BLaER1 treated with 17β-estradiol and CSF1 and Interleukin-3, amounts not matched to agents 10 nM and 100 nM (cell line): ENCODE data around the gene IL17RD.

Source experiments
- H3K27ac ChIP-seq, 11 experiments: shearing (Covaris generic); formaldehyde crosslinking; 2 replicates each; pipeline ENCODE4 v1.8.1; 2022
- H3K27me3 ChIP-seq, 11 experiments: shearing (Covaris generic); formaldehyde crosslinking; 2 replicates each; pipeline ENCODE4 v1.8.1; 2022
- H3K36me3 ChIP-seq, 11 experiments: shearing (Covaris generic); formaldehyde crosslinking; 2 replicates each; pipeline ENCODE4 v1.8.1; 2022
- H3K4me1 ChIP-seq, 10 experiments: shearing (Covaris generic); formaldehyde crosslinking; 2 replicates each; pipeline ENCODE4 v1.8.1; 2022
- H3K4me2 ChIP-seq, 11 experiments: shearing (Covaris generic); formaldehyde crosslinking; 2 replicates each; pipeline ENCODE4 v1.8.1; 2022
- H3K4me3 ChIP-seq, 10 experiments: shearing (Covaris generic); formaldehyde crosslinking; 2 replicates each; pipeline ENCODE4 v1.8.1; 2022
- H3K9ac ChIP-seq, 11 experiments: shearing (Covaris generic); formaldehyde crosslinking; 2 replicates each; pipeline ENCODE4 v1.8.1; 2022
- H3K9me3 ChIP-seq, 11 experiments: shearing (Covaris generic); formaldehyde crosslinking; replicated peaks in 1 of 11; 2 replicates each; pipeline ENCODE4 v1.8.1; 2022
- H4K20me1 ChIP-seq, 11 experiments: shearing (Covaris generic); formaldehyde crosslinking; 2 replicates each; pipeline ENCODE4 v1.8.1; 2022
- Cebpa-rat ChIP-seq, 11 experiments: shearing (Covaris generic); IDR thresholded peaks; 2 replicates each; pipeline ENCODE4 v1.8.1; 2022

IL17RD gene

DNA sequence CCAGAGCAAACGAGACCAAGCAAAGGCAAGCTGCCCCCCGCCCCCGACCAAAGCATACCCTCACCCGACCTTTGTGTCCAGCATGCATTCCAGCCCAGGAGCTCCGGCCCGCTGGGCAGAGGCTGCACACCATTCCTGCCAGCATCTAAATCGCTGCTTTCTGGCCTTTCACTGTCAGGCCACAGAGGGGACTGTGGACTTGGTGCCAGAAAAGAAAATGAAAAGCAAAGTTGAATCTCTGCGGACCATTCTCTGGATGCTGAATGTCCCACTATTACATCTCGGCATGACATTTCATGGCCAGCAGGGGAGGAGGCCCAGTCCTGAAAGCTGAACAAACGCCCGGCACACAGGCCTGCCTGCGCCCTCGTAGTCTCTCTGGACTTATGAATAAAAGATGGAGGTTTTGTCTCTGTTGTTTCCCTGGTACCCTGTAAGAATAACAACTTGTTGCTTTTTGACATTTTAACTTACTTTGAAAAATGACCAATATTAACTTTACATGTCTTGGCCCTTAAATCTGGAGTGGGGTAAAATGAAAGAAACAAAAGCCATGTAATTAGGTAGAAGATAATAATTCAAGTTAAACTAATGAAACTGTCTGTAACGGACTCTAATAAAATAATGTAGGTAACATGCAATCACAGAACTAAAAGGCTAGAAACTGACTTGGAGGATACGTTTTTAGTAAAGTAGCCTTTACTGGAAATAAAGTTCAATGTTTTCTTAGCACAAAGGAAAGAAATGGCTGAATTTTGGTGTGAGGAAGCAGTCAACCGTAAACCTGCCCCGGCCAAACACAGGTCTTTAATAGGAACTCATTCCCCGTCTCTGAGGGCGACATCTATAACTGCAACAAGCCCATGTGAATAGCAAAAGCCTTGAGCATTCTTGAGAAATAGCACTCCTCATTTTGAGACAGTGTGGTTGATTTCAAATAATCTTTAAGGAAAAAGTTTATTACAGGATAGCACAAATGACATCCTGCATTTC is 12.7 kb downstream of the IL17RD start:
- no peaks in the 10 kb centered on the region for H3K9me3 ChIP-seq
- H3K4me2 ChIP-seq = no peak overlapping the region
- no peak overlapping the region for H3K9ac ChIP-seq
- H3K27ac ChIP-seq = no peak overlapping the region
- H3K4me1 ChIP-seq = peaks cover 0 to 15% (median 6%) of the 10 kb centered on the region in 10 experiments; a peak in 10 of 20 replicates
- H3K27me3 ChIP-seq = peaks cover 0 to 49% (median 6%) of the 10 kb centered on the region in 11 experiments; a peak in 14 of 22 replicates
- no peak overlapping the region for H3K4me3 ChIP-seq
- no peak for TF ChIP-seq Cebpa-rat (IDR thresholded peaks at IDR 0.05)
- H3K36me3 ChIP-seq = no peaks in the 10 kb centered on the region
- H4K20me1 ChIP-seq = peaks cover 0 to 23% (median 0%) of the 10 kb centered on the region in 11 experiments; a peak in 3 of 22 replicates

DNA sequence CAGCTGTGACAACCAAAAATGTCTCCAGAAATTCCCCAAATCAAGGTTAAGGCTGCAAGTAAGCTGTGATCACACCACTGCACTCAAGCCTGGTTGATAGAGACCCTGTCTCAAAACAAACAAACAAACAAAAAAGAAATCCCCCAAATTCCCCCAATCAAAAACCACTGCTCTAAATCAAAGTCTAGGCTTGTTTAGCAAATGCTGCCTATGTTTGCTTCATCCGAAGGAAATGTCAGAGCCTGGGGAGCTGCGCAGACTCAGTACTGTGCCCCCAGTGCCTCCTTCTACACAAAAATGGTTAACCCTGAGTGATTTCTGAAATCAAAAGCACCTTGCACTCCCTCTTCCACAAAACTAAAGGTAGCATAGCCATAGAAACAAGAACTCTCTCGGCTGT is 13.4 kb downstream of the IL17RD start:
- peaks cover 0 to 42% (median 4%) of the 10 kb centered on the region in 11 experiments; a peak in 10 of 22 replicates for H3K27me3 ChIP-seq
- no peak for TF ChIP-seq Cebpa-rat (IDR thresholded peaks at IDR 0.05)
- H3K9ac ChIP-seq = no peak overlapping the region
- no peak overlapping the region for H3K4me3 ChIP-seq
- H4K20me1 ChIP-seq = peaks cover 0 to 16% (median 0%) of the 10 kb centered on the region in 11 experiments; a peak in 2 of 22 replicates
- H3K4me2 ChIP-seq = no peak overlapping the region
- H3K27ac ChIP-seq = no peak overlapping the region
- H3K4me1 ChIP-seq = peaks cover 0 to 12% (median 6%) of the 10 kb centered on the region in 10 experiments; a peak in 10 of 20 replicates
- H3K36me3 ChIP-seq = no peaks in the 10 kb centered on the region
- H3K9me3 ChIP-seq = no peaks in the 10 kb centered on the region

DNA sequence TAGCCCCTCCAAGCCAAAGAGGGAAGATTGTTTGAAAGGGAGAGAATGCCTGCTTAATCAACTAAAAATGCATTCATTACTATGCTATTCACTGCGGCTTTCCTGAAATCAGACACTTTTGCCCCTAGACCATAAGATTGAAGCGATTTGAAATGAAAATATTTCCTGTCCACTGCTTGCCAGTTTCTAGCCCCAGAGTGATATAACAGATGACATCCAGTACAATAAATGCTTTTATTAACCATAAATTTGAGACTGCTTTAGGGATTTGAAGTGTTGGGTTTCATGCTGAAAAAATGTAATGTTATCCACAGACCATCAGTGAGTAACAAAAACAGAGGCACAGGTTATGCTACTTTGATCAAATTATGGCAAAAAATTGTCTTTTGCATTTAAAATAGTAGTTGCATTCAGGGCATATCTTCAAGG is 14.1 kb downstream of the IL17RD start:
- Histone ChIP-seq H3K4me1 (peaks cover 0 to 12% (median 6%) of the 10 kb centered on the region in 10 experiments; a peak in 10 of 20 replicates), H3K27ac (no peak overlapping the region), H4K20me1 (peaks cover 0 to 9% (median 0%) of the 10 kb centered on the region in 11 experiments; a peak in 1 of 22 replicates), H3K9me3 (no peaks in the 10 kb centered on the region), H3K36me3 (no peaks in the 10 kb centered on the region), H3K27me3 (peaks cover 0 to 35% (median 4%) of the 10 kb centered on the region in 11 experiments; a peak in 10 of 22 replicates), H3K4me3 (no peak overlapping the region), H3K4me2 (no peak overlapping the region), H3K9ac (no peak overlapping the region)
- TF ChIP-seq Cebpa-rat (IDR thresholded peaks at IDR 0.05) = no peak

DNA sequence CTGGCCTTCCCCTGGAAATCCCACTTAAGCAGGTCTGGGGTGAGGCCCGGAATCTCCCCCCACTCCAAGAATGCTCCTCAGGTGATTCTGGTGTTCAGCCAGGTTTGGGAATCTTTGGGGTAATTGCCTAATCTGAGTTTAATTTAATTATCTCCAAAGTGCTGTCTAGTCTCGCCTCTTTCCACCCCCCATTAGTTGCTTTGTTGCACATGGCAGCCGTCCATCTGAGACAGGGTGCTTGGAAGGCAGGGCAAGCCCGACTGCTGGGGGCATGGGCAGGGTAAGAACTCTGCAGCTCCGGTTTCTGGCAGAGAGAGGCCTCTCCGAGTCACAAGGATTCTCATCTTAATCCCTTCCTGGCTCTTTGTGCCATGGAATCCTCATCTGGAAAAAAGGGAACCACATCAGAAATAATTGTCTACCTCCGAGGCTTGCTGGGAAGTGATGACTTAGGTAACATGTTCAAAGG is 15.0 kb downstream of the IL17RD start:
- Histone ChIP-seq H4K20me1 (peaks cover 0 to 8% (median 0%) of the 10 kb centered on the region in 11 experiments; a peak in 1 of 22 replicates), H3K4me2 (no peak overlapping the region), H3K36me3 (no peaks in the 10 kb centered on the region), H3K4me1 (peaks cover 0 to 9% (median 4%) of the 10 kb centered on the region in 10 experiments; a peak in 10 of 20 replicates), H3K9me3 (no peaks in the 10 kb centered on the region), H3K9ac (no peak overlapping the region), H3K27me3 (peaks cover 0 to 26% (median 2%) of the 10 kb centered on the region in 11 experiments; a peak in 10 of 22 replicates), H3K4me3 (no peak overlapping the region), H3K27ac (no peak overlapping the region)
- no peak for TF ChIP-seq Cebpa-rat (IDR thresholded peaks at IDR 0.05)

DNA sequence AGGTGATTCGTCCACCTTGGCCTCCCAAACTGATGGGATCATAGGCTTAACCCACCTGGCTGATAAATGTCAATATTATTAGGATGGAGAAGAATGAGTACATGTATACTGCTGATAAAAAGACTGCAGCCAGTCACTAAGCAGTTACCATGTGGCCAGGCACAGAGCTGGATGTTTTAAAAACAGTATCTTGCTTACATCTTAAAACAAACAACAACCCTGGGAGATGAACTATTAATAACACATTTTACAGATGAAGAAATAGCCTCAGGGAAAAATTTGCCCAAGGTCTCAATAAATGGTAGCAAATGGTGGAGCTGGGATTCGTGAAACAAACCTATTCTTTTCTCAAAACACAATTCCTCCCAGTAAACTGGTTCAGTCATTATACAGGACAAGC is 18.1 kb downstream of the IL17RD start:
- H3K36me3 ChIP-seq = no peaks in the 10 kb centered on the region
- no peaks in the 10 kb centered on the region for H3K4me1 ChIP-seq
- 0 out of 22 replicates have a peak, but pooled peaks cover 0 to 2% (median 0%) of the 10 kb centered on the region in 11 experiments for H4K20me1 ChIP-seq
- H3K27ac ChIP-seq = no peak overlapping the region
- H3K9me3 ChIP-seq = no peaks in the 10 kb centered on the region
- peaks cover 0 to 8% (median 0%) of the 10 kb centered on the region in 11 experiments; a peak in 2 of 22 replicates for H3K27me3 ChIP-seq
- H3K4me3 ChIP-seq = no peak overlapping the region
- TF ChIP-seq Cebpa-rat (IDR thresholded peaks at IDR 0.05) = no peak
- H3K4me2 ChIP-seq = no peak overlapping the region
- H3K9ac ChIP-seq = no peak overlapping the region

DNA sequence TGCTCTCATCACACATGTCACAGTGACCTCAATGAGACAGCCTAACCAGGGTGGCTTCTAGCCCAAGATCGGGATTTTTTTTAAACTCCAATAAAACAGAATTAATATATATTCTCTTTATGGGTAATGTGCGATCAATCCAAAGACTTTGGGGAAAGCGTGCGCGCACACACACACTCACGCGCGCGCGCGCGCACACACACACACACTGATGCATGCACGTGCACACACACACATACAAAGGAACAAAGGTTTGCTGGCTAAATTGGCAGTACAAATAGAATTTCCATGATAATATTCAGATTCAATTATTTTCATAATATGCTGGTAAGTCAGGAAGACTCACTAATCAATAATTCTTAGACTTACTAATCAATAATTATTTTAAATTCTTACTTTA is 19.3 kb downstream of the IL17RD start:
- H3K4me2 ChIP-seq = no peak overlapping the region
- no peaks in the 10 kb centered on the region for H3K9me3 ChIP-seq
- no peak for TF ChIP-seq Cebpa-rat (IDR thresholded peaks at IDR 0.05)
- no peaks in the 10 kb centered on the region for H3K27me3 ChIP-seq
- no peaks in the 10 kb centered on the region for H4K20me1 ChIP-seq
- no peak overlapping the region for H3K4me3 ChIP-seq
- no peak overlapping the region for H3K9ac ChIP-seq
- no peaks in the 10 kb centered on the region for H3K36me3 ChIP-seq
- no peaks in the 10 kb centered on the region for H3K4me1 ChIP-seq
- H3K27ac ChIP-seq = no peak overlapping the region

DNA sequence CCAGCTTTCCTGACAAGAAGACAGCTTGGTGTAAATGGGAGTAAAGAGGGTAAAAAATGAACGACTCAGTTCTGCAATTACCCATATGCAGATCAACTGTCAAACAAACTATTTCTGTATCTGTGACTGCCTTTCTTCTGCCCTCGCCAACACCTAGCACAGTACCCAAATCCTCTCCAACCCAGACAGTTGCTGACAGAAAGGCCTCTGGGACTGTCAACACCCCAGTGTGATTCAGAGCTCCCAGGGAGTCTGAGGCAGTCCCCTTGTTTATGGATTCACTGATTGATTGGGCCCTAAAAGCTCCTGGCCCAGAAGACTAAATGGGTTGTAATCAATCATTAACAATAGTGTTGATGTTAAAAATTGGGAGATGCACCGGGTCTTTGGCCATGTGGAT is 20.2 kb downstream of the IL17RD start:
- Histone ChIP-seq H3K4me2 (no peak overlapping the region), H3K9me3 (no peaks in the 10 kb centered on the region), H4K20me1 (no peaks in the 10 kb centered on the region), H3K36me3 (no peaks in the 10 kb centered on the region), H3K4me1 (no peaks in the 10 kb centered on the region), H3K27ac (no peak overlapping the region), H3K9ac (no peak overlapping the region), H3K27me3 (no peaks in the 10 kb centered on the region), H3K4me3 (no peak overlapping the region)
- no peak for TF ChIP-seq Cebpa-rat (IDR thresholded peaks at IDR 0.05)

DNA sequence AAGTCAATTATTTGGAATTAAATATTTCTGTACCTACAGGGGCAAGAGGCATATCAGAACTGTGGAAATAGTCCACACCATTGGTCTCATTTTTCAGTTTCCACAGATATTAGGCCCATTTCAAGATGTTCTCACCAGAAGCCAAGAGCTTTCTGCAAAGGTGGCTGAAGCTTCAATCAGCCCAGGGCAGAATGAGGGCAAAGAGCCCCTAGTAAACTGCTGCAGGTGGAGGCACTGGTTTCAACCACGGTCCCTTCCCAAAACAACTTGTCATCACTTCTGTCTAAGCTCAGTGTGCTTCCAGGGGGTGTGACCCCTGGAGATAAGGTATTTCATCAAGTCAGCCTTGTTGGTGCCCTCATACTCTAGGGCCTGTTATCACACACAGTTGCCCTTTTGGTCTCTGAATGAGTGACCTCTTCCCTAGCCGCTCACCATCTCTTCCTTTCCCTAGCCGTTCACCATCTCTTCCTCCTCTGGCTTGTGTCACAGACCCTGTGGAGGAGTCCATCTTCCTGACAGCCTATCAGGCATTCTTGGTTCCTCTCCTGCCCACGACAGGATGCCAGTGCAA is 21.2 kb downstream of the IL17RD start:
- TF ChIP-seq Cebpa-rat (IDR thresholded peaks at IDR 0.05) = no peak

DNA sequence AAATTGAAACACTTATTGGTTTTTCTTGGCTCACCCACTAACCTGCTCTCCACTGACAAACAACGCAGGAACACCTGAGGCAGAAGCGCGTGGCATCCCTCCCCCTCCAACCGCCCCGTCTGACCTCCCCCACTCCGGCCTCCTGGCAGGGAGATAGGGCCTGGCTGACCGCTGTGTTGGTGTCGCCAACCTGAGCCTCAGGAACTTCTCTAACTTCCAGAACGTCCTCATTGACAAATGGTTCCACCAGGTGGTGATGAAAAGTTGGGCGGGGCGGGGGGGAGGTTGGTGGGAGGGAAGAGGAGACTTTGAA is 22.8 kb downstream of the IL17RD start:
- Histone ChIP-seq H3K4me2 (no peak overlapping the region), H3K4me3 (no peak overlapping the region), H3K4me1 (no peaks in the 10 kb centered on the region), H3K36me3 (no peaks in the 10 kb centered on the region), H3K27me3 (no peaks in the 10 kb centered on the region), H3K27ac (no peak overlapping the region), H3K9ac (no peak overlapping the region), H4K20me1 (no peaks in the 10 kb centered on the region), H3K9me3 (no peaks in the 10 kb centered on the region)
- no peak for TF ChIP-seq Cebpa-rat (IDR thresholded peaks at IDR 0.05)

More for the DNA sequence above, 21.2 kb downstream of the IL17RD start:
- Histone ChIP-seq H3K4me1 (no peaks in the 10 kb centered on the region), H3K27me3 (no peaks in the 10 kb centered on the region), H3K9ac (no peak overlapping the region), H3K4me2 (no peak overlapping the region), H3K9me3 (no peaks in the 10 kb centered on the region), H3K27ac (no peak overlapping the region), H3K4me3 (no peak overlapping the region), H3K36me3 (no peaks in the 10 kb centered on the region), H4K20me1 (no peaks in the 10 kb centered on the region)
